GDM1 (cell line): ENCODE results near the gene ANKDD1B.
"Not testable (repeated sequence)": the region's sequence is repeated elsewhere in the genome, so short reads cannot be mapped to it uniquely, and the experiment has no call there.

Source experiments
- DNase-seq: peaks from one replicate; lab custom pipeline; 2025; lab: John Stamatoyannopoulos, UW

ANKDD1B gene

GRCh38 chr5:75660678-75661465 lies 49.6 kb downstream of the ANKDD1B start:
- DNase-seq: no peak

DNA sequence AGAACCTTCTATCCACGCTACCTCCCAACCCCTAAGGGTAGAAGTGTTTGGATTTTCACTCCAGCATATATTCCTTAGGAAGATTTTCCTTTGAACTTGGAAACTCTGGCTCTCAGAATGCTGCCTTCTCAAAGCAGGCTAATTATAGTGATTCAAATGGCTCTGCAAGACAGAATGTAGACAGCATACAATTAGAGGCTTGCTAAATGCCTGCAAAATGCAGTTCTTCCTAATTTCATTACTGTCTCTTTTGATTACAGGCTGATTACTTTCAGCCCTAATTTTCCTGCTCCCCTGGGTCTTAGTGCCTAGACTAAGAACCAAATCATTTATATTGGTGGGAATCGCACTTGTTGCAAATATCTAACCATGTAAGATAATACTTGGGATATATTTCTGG lies 50.8 kb downstream of the ANKDD1B start:
- DNase-seq: no peak

- no peak for DNase-seq
Measured at GRCh38 chr5:75663579-75664284, 52.5 kb downstream of the ANKDD1B start.

DNA sequence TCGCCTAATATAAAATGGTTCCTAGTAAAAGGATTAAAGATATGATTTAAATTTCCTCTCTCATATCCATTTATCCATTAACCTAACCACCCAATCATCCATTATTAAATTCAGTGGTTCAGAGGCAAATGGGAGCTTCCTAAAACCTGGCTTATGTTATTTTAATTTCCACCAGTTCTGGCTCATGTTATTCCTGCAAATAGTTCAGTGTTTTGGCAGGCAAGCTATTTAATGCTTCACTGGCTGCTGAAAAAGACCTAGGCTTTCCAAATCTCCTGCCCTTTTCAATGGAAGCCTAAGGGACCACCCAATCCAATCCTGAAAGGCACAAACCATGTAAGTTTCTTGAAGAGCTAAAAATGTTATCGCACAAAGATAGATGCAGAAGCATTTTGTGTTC lies 53.7 kb downstream of the ANKDD1B start:
- no peak for DNase-seq

DNA sequence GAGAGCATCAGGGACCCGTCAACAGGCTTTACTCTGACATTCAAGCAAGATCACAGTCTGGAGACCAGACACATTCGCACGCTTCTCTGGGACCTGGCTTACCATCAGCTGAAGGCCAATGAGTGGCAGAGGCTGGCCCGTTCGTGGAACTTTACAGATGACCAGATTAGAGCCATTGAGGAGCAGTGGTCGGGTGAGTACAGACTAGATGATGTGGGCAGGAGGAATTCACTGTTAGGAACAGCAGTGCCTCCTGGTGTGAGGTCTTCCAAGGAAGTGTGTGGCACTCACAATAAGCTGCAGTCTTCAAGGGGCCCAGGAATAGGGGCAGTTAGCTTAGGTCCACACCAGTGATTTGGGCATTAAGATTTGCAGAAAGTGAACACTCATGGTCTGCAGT lies 55.5 kb downstream of the ANKDD1B start:
- no peak for DNase-seq

DNA sequence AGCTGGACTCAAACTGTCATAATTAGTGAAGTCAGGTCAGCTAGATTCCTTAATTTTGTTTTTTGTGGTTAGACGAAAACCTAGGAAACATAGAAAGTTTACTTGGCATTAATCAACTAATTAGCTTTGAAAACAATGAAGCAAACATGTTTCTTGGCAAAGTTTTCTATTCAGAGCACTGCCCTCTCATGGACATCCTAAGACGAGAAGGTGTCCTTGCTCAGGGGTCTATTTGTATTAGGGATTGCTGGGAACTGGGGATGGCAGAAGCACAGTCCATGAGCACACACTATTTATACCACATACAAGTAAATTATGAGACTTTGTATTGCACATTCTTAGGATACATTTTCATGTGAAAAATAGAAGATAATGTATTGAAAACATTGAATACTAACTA lies 56.3 kb downstream of the ANKDD1B start:
- DNase-seq: no peak

- DNase-seq: no peak
Measured at GRCh38 chr5:75668445-75668844, 57.2 kb downstream of the ANKDD1B start.

GRCh38 chr5:75668977-75669689 lies 57.9 kb downstream of the ANKDD1B start:
- DNase-seq: peak; percentile 84

- no peak for DNase-seq
Measured at GRCh38 chr5:75670577-75670976, 59.3 kb downstream of the ANKDD1B start.

DNA sequence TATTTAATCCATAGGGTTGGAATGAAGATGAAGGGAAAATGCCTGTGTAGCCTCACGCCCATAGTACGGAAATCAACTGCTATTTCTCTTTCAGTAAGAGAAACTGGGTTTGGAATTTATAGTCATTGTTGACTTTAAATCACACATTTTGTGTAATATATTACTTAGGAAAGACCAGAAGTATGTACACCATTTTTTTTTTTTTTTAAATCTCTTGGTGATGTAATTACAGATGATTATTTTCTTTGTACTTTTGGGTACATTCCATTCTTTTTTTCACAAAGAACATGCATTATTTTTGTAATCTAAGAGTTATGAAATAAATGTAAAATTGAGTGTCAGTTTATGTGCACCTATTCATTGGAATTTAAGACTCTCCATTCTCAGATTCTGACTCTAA lies 60.3 kb downstream of the ANKDD1B start:
- DNase-seq: no peak

- no peak for DNase-seq
Measured at GRCh38 chr5:75672616-75673015, 61.4 kb downstream of the ANKDD1B start.

- no peak for DNase-seq
Measured at GRCh38 chr5:75675783-75676182, 64.5 kb downstream of the ANKDD1B start.

DNA sequence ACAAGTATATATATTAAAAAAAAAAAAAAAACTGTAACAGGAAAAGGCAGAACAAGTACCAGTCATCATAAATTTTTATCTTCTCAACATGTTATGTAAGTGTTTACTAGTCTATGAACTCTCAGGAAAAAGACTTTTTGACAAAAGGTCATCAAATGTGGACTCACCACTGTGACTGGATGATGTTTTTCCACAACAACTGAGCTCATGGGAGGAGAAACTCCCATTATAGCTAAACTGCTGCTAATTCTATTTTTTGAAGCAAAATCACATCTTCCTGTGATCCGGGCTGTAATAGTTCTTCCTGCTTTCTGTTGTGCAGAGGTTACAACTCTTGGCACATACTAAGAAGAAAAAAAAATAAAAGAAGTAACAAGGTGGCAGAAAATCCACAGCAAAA lies 66.4 kb downstream of the ANKDD1B start:
- DNase-seq: no peak

DNA sequence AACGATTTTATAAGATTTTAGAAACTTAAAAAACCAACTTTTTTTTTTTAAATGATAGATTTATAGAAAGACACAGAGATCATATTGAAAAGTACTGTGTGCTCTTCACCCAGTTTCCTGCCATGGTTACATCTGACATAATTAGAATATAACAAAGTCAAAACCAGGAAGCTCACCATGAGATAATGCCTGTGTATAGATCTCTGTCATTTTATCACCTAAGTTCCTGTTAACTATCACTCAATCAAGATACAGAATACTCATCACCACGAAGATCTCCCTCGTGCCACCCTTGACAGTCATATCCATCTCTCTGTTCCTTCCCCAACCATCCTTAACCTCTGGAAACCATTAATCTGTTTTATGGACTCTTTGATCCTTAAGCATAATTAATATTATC lies 66.9 kb downstream of the ANKDD1B start:
- no peak for DNase-seq

GRCh38 chr5:75681125-75681830 lies 70.0 kb downstream of the ANKDD1B start:
- DNase-seq: no peak

DNA sequence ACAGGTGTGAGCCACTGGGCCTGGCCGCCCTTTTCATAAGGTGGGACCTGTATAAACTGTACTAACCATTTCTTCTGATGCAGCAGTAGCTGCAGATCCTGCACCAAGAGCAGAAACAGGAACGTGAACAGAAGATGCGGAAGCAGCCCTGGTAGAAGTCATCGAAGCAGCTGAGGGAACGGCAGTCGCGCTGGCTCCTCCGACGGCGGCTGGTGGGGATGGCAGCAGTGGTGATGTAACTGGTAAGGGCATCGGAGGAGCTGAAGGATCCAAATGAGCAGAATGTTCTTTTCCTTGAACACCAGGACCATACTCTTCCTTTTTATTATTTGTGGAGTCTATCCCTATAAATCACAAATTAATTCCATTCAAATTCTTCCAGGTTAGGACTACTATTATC lies 73.9 kb downstream of the ANKDD1B start:
- no peak for DNase-seq

DNA sequence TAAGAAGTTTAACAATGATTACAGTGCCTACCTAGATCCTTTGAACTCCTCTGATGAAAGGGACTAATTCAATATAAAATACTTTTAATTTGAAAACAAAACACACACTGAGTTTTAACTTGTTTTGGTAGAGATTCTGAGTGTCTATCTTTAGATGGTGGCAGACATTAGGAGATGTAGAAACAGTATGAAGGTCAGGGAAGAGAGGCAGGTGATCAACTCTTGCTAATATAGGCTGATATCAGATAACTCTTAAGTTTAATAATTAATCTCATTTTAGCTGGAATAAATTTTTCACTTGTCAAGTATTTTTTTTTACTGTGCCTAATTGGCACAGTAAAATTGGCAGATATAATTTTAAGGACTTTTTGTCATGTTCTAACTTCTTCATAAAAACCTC lies 75.2 kb downstream of the ANKDD1B start:
- no peak for DNase-seq

- no peak for DNase-seq
Measured at GRCh38 chr5:75690669-75691068, 79.4 kb downstream of the ANKDD1B start.

DNA sequence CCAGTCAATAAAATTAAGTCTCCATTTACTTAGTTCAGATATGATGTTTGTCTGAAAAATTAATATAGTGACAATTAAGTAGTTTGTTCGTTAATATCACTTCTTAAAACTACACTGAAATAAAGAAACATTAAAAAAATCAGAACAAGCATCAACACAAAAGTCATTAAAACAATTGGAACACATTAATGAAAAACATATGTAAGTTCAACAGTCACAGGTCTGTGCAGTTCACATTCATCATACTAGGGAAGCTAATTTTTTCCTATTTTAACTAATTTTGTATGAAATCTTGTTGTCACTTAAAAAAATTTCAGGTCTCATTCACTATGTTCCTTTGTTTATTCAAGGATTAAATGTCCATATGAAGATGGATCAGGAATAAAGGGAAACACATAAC lies 83.5 kb downstream of the ANKDD1B start:
- DNase-seq: no peak

- DNase-seq: not testable (repeated sequence)
Measured at GRCh38 chr5:75695472-75696351, 84.5 kb downstream of the ANKDD1B start.

DNA sequence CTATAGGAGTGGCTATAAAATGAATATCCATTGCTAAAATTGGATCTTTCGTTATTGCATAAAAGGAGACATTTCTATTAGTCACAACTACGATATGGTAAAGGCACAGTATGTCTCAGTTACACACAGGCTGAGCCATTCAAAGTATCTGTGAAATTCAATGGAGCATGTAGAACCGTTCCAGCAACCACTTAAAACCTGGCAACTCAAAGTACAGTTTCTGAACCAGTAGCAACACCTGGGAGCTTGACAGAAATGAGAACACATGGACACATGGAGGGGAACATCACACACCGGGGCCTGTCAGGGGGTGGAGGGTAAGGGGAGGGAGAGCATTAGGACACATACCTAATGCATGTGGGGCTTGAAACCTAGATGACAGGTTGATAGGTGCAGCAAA lies 90.6 kb downstream of the ANKDD1B start:
- DNase-seq: no peak
